Tibial artery (tissue), 4 donors: Measurements from ENCODE around the gene THRB.

ENCODE experiments used
- DNase-seq, 2 donors: peaks; one replicate each; pipeline ENCODE4 v3.0.0-alpha.2; 2019
- H3K27ac ChIP-seq, 2 donors: fragments of 200-600 bp; sonication (generic) in 1 of 2; 1 replicate in 1 of 2; 2 replicates in 1 of 2; pipeline ENCODE4 v1.5.1; 2018 to 2019; ENCODE audit warnings: mild to moderate bottlenecking in 1 of 2
- H3K27me3 ChIP-seq, 2 donors: fragments of 200-600 bp; sonication (generic) in 1 of 2; one replicate each; pipeline versions ENCODE4 v1.5.1 to v1.6.0; 2016 to 2019
- H3K36me3 ChIP-seq, 3 donors: fragments of 200-600 bp; sonication (generic) in 2 of 3; one replicate each; pipeline ENCODE4 v1.5.1; 2016 to 2019; ENCODE audit warnings: mild to moderate bottlenecking in 2 of 3
- H3K4me1 ChIP-seq, 4 donors: fragments of 200-600 bp; sonication (generic) in 2 of 4; 1 replicate in 3 of 4; 2 replicates in 1 of 4; pipeline ENCODE4 v1.5.1; 2016 to 2019
- H3K4me3 ChIP-seq, 2 donors: fragments of 200-600 bp; sonication (generic) in 1 of 2; 1 replicate in 1 of 2; 2 replicates in 1 of 2; pipeline ENCODE4 v1.5.1; 2018 to 2019; ENCODE audit warnings: mild to moderate bottlenecking in 2 of 2
- H3K9me3 ChIP-seq, 3 donors: fragments of 200-600 bp; sonication (generic) in 1 of 3; one replicate each; pipeline ENCODE4 v1.5.1; 2016 to 2019
- intact Hi-C: fragments of 100-400 bp; cut with DNase I; formaldehyde crosslinking; loops from one replicate; pipeline ENCODE4 v1.15.0; 2023; ENCODE audit warnings: low total_unique reads
- TF ChIP-seq, protein P1 (sequence below), 2 experiments: fragments of 200-600 bp in 1 of 2; fragments of 450-650 bp in 1 of 2; IDR thresholded peaks; one replicate each; pipeline ENCODE4 v1.5.1; 2017 to 2019; ENCODE audit warnings: antibody characterized with exemption in 2 of 2, mild to moderate bottlenecking in 1 of 2, moderate library complexity in 1 of 2

The THRB gene

DNA sequence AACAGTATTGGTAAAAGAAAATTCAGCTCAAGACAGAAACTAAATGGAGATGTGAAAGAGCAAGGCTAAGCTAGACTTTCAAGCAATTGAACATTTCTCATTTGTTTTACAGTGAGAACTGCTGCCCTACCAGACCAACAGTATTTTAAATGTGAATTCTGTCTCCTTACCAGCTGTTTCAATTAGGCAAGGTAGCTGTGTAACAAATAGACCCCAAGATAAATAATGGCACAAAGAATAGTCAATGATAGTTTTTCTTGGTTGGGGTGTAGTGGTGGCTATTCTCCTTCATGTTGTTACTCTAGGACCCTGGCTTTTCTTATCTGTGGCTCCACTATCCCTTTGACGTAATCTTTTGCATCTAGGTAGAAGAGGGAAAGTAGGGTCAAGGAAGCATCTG is 30.4 kb upstream of the THRB start:
- intact Hi-C loops = loop anchor here (10.0 kb wide), 1 partner anchor 150 kb away; no protein-coding TSS in a partner anchor
- TF ChIP-seq, protein P1, sequence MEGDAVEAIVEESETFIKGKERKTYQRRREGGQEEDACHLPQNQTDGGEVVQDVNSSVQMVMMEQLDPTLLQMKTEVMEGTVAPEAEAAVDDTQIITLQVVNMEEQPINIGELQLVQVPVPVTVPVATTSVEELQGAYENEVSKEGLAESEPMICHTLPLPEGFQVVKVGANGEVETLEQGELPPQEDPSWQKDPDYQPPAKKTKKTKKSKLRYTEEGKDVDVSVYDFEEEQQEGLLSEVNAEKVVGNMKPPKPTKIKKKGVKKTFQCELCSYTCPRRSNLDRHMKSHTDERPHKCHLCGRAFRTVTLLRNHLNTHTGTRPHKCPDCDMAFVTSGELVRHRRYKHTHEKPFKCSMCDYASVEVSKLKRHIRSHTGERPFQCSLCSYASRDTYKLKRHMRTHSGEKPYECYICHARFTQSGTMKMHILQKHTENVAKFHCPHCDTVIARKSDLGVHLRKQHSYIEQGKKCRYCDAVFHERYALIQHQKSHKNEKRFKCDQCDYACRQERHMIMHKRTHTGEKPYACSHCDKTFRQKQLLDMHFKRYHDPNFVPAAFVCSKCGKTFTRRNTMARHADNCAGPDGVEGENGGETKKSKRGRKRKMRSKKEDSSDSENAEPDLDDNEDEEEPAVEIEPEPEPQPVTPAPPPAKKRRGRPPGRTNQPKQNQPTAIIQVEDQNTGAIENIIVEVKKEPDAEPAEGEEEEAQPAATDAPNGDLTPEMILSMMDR (IDR thresholded peaks at IDR 0.05) = no peak
- H3K4me3 ChIP-seq = no peak overlapping the region
- peaks cover 0 to 13% (median 5%) of the 10 kb centered on the region in 4 donors for H3K4me1 ChIP-seq
- H3K9me3 ChIP-seq = no peaks in the 10 kb centered on the region
- H3K27me3 ChIP-seq = no peaks in the 10 kb centered on the region
- H3K27ac ChIP-seq = no peak overlapping the region
- DNase-seq = no peak
- H3K36me3 ChIP-seq = no peaks in the 10 kb centered on the region

DNA sequence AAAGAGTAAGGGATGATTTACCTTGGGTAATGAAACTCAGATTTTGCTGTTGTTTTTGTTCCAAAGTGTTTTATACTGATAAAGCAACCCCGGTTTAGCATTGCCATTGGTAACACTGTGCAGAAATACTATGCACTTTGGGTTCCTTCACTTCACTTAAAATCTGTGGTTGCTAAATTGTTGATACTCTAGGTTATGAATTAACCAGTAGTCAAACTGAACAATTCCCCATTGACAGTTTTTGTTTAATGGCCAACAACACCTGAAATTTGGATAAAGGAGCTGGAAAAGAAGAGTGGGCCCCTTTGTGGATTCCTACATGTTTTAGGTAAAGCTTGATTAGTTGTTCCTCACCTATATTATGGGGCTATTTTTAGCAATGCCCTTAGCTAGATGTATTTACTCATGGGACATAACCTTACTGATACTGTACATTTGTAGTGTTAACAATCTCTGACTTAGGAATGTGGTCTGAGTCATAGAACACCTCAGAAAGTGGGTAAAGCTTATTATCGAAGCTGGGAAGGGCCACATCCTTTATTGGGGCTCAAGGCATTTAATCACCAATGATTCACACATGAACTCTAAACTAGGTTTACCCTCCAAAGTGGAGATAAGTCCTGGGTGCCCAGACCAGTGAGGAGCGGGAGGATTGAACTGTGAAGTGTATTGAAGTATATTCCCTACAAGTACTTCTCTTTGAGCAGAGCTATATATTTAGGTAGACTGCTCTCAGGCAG is 29.5 kb upstream of the THRB start:
- intact Hi-C loops = loop anchor here (10.0 kb wide), 1 partner anchor 151 kb away; no protein-coding TSS in a partner anchor
- TF ChIP-seq, protein P1 (IDR thresholded peaks at IDR 0.05) = no peak

DNA sequence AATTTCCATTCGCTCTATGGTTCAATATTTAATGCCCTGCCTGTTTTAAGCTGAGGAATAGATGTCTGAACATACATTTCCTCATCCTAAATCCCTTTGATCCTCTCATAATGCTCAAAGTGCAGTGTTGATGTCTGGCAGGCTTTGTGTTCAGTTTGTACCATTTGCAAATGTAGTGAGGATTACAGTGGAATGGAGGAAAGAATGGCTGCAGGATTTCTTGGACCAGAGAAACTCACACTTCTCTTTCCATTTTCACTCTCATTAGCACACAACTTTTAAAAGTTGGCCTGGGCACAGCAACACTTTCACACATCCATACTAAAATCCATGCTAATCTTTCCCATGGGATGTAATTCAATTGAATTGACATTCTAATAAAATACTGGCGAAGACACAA is 28.6 kb upstream of the THRB start:
- H3K27ac ChIP-seq = no peak overlapping the region
- intact Hi-C loops = loop anchor here (10.0 kb wide), 1 partner anchor 152 kb away; no protein-coding TSS in a partner anchor
- no peaks in the 10 kb centered on the region for H3K27me3 ChIP-seq
- no peak overlapping the region for H3K4me3 ChIP-seq
- peaks cover 0 to 13% (median 5%) of the 10 kb centered on the region in 4 donors for H3K4me1 ChIP-seq
- no peaks in the 10 kb centered on the region for H3K9me3 ChIP-seq
- H3K36me3 ChIP-seq = no peaks in the 10 kb centered on the region
- no peak for DNase-seq
- TF ChIP-seq, protein P1 (IDR thresholded peaks at IDR 0.05) = no peak

More for the DNA sequence above, 29.5 kb upstream of the THRB start:
- Histone ChIP-seq H3K9me3 (no peaks in the 10 kb centered on the region), H3K4me1 (peaks cover 0 to 13% (median 5%) of the 10 kb centered on the region in 4 donors), H3K4me3 (no peak overlapping the region), H3K27me3 (no peaks in the 10 kb centered on the region), H3K27ac (no peak overlapping the region), H3K36me3 (no peaks in the 10 kb centered on the region)
- no peak for DNase-seq

DNA sequence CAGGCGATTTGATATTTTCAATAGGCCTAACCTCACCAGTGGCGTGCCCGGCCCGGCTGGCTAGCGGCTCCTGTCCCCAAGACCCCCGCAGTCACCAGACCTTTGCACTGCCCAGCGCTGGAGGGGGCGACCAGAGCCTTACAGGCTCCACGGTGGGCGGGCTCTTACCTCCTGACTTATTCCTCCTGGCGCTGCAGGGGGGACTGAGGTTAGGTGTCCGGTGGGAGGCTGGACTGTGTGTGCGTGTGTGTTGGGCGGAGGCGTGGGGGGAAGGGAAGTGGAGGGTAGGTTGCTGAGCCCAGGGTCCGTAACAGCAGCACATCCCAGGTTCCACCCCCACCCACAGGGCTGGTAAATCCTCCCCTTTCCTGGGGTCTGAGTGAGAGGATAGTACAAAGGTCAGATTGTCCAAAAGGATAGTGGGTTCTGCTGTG is 27.5 kb upstream of the THRB start:
- H3K4me1 ChIP-seq = peaks cover 0 to 13% (median 5%) of the 10 kb centered on the region in 4 donors
- DNase-seq = peak in 1 of 2 donors; percentile 23
- no peaks in the 10 kb centered on the region for H3K36me3 ChIP-seq
- peak overlapping the region; percentile 78 to 82 for H3K27ac ChIP-seq
- H3K4me3 ChIP-seq = peak overlapping the region; percentile 68 to 74
- no peaks in the 10 kb centered on the region for H3K27me3 ChIP-seq
- H3K9me3 ChIP-seq = no peaks in the 10 kb centered on the region
- TF ChIP-seq, protein P1 (IDR thresholded peaks at IDR 0.05) = no peak
- intact Hi-C loops = loop anchor here (10.0 kb wide), 1 partner anchor 153 kb away; no protein-coding TSS in a partner anchor

DNA sequence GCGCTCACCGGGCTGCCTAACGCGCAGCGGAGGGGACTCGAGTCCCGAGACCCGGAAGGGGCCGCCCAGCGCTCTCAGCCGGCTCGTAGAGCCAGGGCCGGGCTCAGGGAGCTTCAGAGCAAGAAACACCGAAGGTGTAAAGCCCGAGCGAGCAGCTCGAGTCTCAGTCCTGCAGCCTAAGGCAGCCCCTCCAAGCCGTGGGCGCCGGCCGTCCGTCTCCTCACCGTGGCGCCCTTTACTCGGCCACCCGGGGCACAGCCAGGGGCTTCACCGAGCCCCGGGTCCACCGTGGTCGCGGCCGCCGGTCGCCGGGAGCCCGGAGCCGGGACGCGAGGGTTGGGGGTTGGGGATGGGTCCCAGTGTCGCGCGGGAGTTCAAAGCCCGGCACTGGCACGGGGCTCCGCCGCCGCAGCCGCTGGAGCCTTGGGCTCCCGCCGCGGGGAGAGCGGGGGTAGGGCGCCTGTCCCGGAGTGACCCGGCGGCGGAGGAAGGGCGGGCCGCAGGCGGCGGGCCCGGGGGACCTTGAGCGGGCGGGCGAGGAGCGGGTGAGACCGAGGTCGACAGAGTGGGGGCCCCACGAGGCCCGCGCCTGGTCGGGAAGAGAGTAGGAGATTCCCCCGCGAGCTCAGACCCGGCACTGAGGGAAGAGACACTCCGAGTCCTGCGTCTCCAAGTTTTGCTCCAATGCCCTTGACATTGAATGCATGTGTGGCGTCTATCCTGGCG is 26.9 kb upstream of the THRB start:
- no peaks in the 10 kb centered on the region for H3K9me3 ChIP-seq
- peak overlapping the region; percentile 78 to 82 for H3K27ac ChIP-seq
- TF ChIP-seq, protein P1 (IDR thresholded peaks at IDR 0.05) = no peak
- H3K4me3 ChIP-seq = peak overlapping the region; percentile 68 to 74
- H3K27me3 ChIP-seq = no peaks in the 10 kb centered on the region
- peak; percentile 47 to 80 for DNase-seq
- peaks cover 0 to 13% (median 5%) of the 10 kb centered on the region in 4 donors for H3K4me1 ChIP-seq
- intact Hi-C loops = loop anchor here (10.0 kb wide), 1 partner anchor 153 kb away; no protein-coding TSS in a partner anchor
- H3K36me3 ChIP-seq = no peaks in the 10 kb centered on the region
